HG02981 (cell line): ENCODE results near the gene ARAP1.

ENCODE experiments used
- ATAC-seq: cut with Tn5 transposase; IDR thresholded peaks from one replicate; pipeline ENCODE4 v1.9.1; 2021; ENCODE audit warnings: mild to moderate bottlenecking, moderate library complexity; ENCODE audit not compliant: unreplicated experiment

Gene ARAP1

DNA sequence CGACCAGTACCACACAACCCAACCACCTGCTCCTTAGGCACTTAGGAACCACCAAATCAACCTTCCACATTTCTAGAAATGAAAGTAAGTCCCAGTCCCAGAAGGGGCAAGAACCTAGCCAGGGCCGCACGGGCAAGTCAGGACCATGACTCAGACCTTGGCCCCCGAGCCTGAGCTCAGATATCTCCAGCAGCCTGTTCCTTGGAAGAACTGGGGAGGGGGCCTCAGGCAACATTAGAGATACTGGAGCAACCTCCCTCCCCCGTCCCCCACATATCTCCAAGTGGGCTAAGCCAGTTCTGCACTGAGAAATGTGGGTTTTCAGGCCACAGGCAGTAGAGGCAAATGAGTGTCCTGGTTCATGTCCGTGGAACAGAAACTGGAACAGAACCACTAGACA lies 7.7 kb downstream of the ARAP1 start:
- ATAC-seq = no peak

GRCh38 chr11:72743321-72744221 lies 8.6 kb downstream of the ARAP1 start:
- ATAC-seq = peak; percentile 55

GRCh38 chr11:72742513-72743320 lies 9.5 kb downstream of the ARAP1 start:
- no peak for ATAC-seq

GRCh38 chr11:72741849-72742512 lies 10.2 kb downstream of the ARAP1 start:
- no peak for ATAC-seq

- no peak for ATAC-seq
Observed at GRCh38 chr11:72741429-72741833, 10.8 kb downstream of the ARAP1 start.

GRCh38 chr11:72740562-72741428 lies 11.4 kb downstream of the ARAP1 start:
- no peak for ATAC-seq

GRCh38 chr11:72740060-72740424 lies 12.2 kb downstream of the ARAP1 start:
- ATAC-seq = no peak

DNA sequence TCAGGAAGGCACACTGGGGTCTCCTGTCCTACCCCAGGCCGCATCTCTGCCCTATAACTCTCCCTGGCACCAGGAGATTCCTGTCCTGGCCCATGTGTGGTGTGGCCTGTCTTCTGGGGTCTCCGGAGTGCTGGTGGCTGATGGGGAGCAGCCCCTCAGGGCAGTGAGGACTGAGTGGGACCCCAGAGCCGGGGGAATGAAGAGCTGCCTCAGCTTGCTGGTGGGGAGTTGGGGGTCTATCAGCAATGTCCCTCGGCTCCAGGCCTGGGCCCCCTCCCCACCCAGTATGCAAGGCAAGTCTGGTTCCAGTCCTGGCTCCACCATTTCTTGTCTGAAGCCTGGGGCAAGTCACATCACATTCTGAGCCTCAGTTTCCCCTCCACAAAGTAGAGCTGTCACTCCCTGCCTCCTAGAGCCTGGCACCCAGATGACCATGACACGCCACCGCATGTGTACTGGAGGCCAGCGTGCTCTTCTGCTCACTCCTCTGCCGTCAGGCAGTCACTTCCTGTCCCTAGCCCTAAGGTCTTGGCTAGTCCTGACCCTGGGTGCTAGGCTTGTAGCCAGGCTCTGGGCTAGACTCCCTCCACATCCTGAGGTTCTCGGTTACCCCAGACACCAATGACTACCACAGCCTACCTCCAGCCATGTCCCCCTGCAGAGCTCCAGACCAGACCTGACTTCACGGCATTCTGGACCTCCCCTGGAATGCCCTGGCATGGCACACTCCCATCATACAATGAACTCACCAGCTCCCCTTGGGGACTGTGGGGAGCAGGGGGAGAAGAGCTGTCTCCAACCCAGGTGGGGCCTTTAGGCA lies 12.8 kb downstream of the ARAP1 start:
- no peak for ATAC-seq

DNA sequence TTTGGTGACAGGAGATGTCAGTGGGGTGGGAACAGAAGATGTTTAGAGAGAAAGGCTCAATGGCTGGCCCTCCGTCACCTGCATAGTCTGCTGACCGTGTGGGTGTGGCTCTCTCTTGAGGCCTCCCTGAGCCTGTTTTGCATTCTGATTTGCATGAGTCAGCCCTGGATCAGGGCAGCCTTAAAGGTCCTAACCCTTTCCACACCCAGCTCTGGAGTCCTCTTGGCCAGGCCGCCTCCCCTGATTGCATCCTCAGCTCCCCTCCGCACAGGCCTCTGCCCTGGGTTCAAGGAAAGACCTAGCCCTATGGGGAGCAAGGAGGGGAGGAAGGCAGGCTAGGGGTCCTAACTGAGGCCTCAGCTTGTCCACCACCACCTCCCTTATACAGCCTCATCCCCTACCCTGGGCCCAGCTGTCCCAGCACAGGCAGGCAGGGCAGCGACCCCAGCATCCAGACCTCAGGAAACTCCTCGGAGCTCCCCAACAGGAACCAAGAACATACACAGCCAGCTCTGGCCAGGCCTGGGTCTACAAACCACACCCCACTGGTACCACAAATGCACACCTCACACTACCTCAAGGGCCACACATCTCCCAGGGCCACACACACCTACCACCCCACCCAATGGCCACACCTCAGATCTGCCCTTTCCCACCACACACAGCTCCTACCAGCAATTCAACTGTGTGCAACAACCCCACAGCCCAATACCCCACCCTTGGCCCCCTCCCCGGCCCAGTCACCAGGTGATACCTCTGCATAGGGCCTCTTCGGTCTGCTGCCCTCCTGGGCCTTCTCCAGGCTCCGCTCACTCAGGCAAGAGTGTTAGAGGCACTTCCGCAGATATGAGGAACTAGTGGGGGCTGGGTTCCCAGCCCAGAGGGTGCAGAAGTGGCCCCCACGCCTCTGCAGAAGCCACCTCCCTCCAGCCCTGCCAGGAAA lies 13.7 kb downstream of the ARAP1 start:
- ATAC-seq = peak; percentile 32

DNA sequence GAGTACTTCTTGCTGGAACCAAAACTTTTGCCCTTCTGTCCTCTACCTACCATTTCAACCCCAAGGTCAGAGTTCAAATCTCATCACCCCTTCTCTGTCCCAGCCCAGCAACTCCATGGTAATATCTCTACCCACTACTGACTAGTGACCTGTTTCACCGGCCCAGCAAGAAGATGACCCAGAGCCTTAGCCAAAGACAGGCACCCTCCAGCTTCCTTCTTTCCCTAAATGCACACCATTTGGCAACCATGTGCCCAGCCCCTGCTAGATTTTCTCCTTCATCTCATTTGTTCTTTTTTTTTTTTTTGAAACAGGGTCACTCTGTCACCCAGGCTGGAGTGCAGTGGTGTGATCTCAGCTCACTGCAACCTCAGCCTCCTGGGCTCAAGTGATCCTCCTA lies 14.9 kb downstream of the ARAP1 start:
- no peak for ATAC-seq

DNA sequence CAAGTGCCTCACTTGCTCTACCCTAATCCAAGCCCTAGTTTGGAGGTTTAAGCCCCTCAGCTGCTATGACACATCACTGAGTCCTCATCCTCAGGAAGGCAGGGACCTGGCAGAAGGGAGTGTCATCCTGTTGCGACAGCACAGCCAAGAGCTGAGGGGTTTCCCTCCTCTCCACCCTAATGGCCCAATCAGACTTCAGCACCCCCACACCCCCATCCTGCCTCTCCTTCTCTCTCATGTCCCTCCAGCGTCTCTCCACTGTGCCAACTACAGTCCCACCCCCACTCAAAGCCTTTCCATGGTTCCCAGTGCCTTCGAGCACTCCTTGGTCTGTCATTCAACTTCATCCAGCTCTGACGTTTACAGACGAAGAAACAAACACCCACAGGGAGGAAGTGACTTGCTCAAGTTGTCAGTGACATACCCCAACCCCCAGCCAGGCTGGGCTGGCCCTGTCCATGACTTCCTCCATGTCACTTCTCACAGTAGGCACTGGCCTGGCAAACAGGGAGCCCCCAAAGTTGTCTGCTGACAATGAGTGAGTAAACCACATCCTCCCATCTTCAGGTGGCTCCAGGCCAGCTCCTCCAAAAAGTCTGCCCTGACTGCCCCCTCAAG lies 15.6 kb downstream of the ARAP1 start:
- ATAC-seq = no peak

DNA sequence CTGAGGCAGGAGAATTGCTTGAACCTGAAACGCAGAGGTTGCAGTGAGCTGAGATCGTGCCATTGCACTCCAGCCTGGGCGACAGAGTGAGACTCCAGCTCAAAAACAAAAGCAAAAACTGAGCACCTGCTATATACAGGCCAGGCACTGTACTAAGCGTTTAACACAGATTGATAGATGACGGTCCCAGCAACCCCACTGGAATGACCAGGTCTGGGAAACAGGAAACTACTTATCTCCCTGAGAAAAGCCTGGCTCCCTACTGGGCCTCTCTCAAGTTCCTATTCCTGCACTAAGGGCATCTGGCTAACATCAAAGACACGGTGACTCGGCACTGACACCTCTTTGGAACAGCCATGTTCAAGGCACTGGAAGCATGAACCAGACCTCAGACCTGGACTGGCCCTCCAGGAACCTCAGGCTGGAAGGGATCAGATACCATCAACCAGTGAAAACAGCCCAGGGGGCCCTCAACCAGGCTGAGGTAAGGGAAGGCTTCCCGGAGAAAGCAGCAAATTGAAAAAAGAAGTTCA lies 16.6 kb downstream of the ARAP1 start:
- ATAC-seq = no peak

GRCh38 chr11:72732329-72732728 lies 19.9 kb downstream of the ARAP1 start:
- ATAC-seq = no peak

GRCh38 chr11:72730737-72731136 lies 21.5 kb downstream of the ARAP1 start:
- no peak for ATAC-seq

GRCh38 chr11:72730243-72730642 lies 22.0 kb downstream of the ARAP1 start:
- no peak for ATAC-seq

DNA sequence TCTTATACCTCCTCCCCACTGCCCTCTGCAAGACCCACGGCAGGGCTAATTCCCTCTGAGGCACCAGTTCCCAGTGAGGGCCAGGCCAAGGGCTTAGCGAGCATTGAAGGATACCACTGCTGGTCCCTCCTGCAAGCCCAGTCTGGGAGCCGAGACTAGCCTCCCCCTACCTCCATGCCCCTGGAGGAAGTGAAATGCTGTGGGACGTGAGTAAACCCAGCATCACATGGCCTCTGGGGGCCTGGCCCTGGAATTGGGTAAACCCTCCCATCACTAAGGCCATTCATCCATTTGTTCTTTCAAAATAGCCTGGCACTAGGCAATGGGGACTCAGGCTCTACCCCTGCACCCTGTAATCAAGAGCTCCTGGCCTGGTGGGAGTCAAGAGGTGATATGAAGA lies 24.7 kb downstream of the ARAP1 start:
- no peak for ATAC-seq

GRCh38 chr11:72726266-72727220 lies 25.7 kb downstream of the ARAP1 start:
- ATAC-seq = no peak
